ENCODE data around the gene PRMT1. TPM values are rescaled to one million over a fixed set of nuclear protein-coding genes. Genes with fewer than 3 reads are reported as not detected.
A peak's percentile ranks its signal among the peaks of the same experiment; 100 is the strongest.

The PRMT1 gene
- total and polyA plus RNA-seq, 9 of the 15 experiments (the other 6 are each of a cell fraction or from before 2014, with no cell fraction given), result 13.3 to 464 (median 326) TPM

DNA sequence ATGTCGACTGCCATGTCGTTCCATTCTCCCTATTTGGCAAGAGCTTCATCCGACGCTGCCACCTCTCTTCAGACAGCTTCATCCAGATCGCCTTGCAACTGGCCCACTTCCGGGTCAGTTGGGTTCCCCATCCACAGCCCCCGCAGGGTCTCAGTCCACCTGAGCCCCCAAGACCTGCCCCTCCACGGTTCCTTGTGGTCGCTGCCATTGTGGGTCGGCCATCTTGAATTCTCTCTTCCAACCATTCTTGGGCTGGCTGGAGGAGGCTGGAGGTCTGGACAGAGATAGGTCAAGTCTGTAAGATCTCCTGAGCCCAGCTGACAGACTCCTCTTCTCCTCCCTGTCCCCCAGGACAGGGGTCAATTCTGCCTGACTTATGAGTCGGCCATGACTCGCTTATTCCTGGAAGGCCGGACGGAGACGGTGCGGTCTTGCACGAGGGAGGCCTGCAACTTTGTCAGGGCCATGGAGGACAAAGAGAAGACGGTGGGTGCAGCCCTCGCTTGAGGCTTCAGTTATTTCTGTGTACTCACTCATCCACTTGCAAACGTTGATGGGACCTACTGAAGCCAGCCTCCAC, 33.4 kb downstream of the PRMT1 start:
- no peaks in the 10 kb centered on the region for H3K79me2 ChIP-seq (ENCODE audit: control insufficient read depth, insufficient read depth, low read length)
- no peaks in the 10 kb centered on the region for H3K36me3 ChIP-seq (ENCODE audit: control insufficient read depth, insufficient read depth, low read length)
- H4K20me1 ChIP-seq (replicated peaks; ENCODE audit: control insufficient read depth, insufficient read depth, low read length), result no peaks in the 10 kb centered on the region
- in situ Hi-C loops (cut with MboI), result no loop called here
- ATAC-seq (no peak), FAIRE-seq (peak; percentile 77), DNase-seq (ENCODE audit: extremely low read depth in 1 of 4, low spot score in 3 of 4) (peak; percentile 47 to 81 (median 51))
- 54% methylated on average over 17 of the region's 20 CpGs for WGBS (ENCODE audit: insufficient coverage, low coverage, missing lambda C conversion rate)
- no peak overlapping the region for H3K4me3 ChIP-seq
- H3K4me2 ChIP-seq (ENCODE audit: insufficient read depth, low read length), result peak overlapping the region; percentile 34; the same call in 1 of the 2 replicates
- peaks cover 13 to 36% of the 10 kb centered on the region in 2 experiments; a peak in 4 of 5 replicates for H3K4me1 ChIP-seq (replicated peaks in 1 of 2; ENCODE audit: control insufficient read depth in 2 of 2, insufficient read depth in 2 of 2, low read length in 2 of 2)
- H3K27ac ChIP-seq (ENCODE audit: extremely low read depth, low read depth, low read length), result peak overlapping the region; percentile 72
- ChIA-PET POLR2A (no interaction called here), CTCF (ENCODE audit: low intra/inter-chr PET ratio) (no interaction called here)
- peak overlapping the region; percentile 99 for H2AFZ ChIP-seq (ENCODE audit: low read depth, low read length)
- no peaks in the 10 kb centered on the region for H3K9me1 ChIP-seq (ENCODE audit: control insufficient read depth, insufficient read depth, low read length)
- H3K9me3 ChIP-seq (replicated peaks; ENCODE audit: control insufficient read depth, insufficient read depth, low read depth, low read length), result no peaks in the 10 kb centered on the region
- H3K27me3 ChIP-seq (ENCODE audit: control insufficient read depth in 2 of 2, insufficient read depth in 2 of 2, low read length in 2 of 2), result no peaks in the 10 kb centered on the region
- intact Hi-C loops (cut with micrococcal nuclease), result loop anchor here (10.0 kb wide), 1 partner anchor 164 kb away; the partner anchor contains the start of genes AKT1S1 and TBC1D17
- H3K9ac ChIP-seq (ENCODE audit: insufficient read depth in 1 of 2, low read depth in 2 of 2, low read length in 2 of 2), result peak overlapping the region; percentile 16 to 37; a peak in 2 of 4 replicates
- no TSS peak for BruUV-seq (replicated peaks)
- TF ChIP-seq JUND (IDR thresholded peaks at IDR 0.05; ENCODE audit: borderline replicate concordance, low read depth, low read length) (peak; percentile 66), JUND (tag; IDR thresholded peaks at IDR 0.05; ENCODE audit: borderline replicate concordance, low read depth, low read length) (peak; percentile 47; the same call in 1 of the 3 replicates), ZNF347 (CRISPR knock-in tag; IDR thresholded peaks at IDR 0.05; ENCODE audit: low read depth) (no peak), TRIM28 (IDR thresholded peaks at IDR 0.05) (no peak), RCOR1 (IDR thresholded peaks at IDR 0.05; ENCODE audit: borderline replicate concordance in 1 of 2, low read depth in 2 of 2, low read length in 2 of 2) (no peak), POLR2A (conservative IDR thresholded peaks at IDR 0.05) (no peak), MEF2A (IDR thresholded peaks at IDR 0.05; ENCODE audit: control insufficient read depth, low read depth, low read length) (no peak), POLR2B (IDR thresholded peaks at IDR 0.05; ENCODE audit: low read depth, partially characterized antibody) (no peak), FUS (optimal IDR thresholded peaks at IDR 0.05; ENCODE audit: low read depth, low read length) (no peak), RNF2 (IDR thresholded peaks at IDR 0.05) (no peak), ZNF785 (CRISPR knock-in tag; IDR thresholded peaks at IDR 0.05) (no peak), BRF1 (IDR thresholded peaks at IDR 0.05; ENCODE audit: borderline replicate concordance, extremely low read depth, insufficient read length) (no peak), PHF21A (IDR thresholded peaks at IDR 0.05; ENCODE audit: borderline replicate concordance, low read depth) (no peak), BMI1 (IDR thresholded peaks at IDR 0.05; ENCODE audit: low read length) (no peak), BCL6 (CRISPR knock-in tag; IDR thresholded peaks at IDR 0.05) (no peak)
- TF ChIP-seq, protein P1, sequence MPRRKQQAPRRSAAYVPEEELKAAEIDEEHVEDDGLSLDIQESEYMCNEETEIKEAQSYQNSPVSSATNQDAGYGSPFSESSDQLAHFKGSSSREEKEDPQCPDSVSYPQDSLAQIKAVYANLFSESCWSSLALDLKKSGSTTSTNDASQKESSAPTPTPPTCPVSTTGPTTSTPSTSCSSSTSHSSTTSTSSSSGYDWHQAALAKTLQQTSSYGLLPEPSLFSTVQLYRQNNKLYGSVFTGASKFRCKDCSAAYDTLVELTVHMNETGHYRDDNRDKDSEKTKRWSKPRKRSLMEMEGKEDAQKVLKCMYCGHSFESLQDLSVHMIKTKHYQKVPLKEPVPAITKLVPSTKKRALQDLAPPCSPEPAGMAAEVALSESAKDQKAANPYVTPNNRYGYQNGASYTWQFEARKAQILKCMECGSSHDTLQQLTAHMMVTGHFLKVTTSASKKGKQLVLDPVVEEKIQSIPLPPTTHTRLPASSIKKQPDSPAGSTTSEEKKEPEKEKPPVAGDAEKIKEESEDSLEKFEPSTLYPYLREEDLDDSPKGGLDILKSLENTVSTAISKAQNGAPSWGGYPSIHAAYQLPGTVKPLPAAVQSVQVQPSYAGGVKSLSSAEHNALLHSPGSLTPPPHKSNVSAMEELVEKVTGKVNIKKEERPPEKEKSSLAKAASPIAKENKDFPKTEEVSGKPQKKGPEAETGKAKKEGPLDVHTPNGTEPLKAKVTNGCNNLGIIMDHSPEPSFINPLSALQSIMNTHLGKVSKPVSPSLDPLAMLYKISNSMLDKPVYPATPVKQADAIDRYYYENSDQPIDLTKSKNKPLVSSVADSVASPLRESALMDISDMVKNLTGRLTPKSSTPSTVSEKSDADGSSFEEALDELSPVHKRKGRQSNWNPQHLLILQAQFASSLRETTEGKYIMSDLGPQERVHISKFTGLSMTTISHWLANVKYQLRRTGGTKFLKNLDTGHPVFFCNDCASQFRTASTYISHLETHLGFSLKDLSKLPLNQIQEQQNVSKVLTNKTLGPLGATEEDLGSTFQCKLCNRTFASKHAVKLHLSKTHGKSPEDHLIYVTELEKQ (CRISPR knock-in tag; IDR thresholded peaks at IDR 0.05), result no peak
- TF ChIP-seq, protein P2, sequence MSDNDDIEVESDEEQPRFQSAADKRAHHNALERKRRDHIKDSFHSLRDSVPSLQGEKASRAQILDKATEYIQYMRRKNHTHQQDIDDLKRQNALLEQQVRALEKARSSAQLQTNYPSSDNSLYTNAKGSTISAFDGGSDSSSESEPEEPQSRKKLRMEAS (CRISPR knock-in tag; IDR thresholded peaks at IDR 0.05), result peak; percentile 13; the same call in 1 of the 2 replicates
- TF ChIP-seq, protein P3, sequence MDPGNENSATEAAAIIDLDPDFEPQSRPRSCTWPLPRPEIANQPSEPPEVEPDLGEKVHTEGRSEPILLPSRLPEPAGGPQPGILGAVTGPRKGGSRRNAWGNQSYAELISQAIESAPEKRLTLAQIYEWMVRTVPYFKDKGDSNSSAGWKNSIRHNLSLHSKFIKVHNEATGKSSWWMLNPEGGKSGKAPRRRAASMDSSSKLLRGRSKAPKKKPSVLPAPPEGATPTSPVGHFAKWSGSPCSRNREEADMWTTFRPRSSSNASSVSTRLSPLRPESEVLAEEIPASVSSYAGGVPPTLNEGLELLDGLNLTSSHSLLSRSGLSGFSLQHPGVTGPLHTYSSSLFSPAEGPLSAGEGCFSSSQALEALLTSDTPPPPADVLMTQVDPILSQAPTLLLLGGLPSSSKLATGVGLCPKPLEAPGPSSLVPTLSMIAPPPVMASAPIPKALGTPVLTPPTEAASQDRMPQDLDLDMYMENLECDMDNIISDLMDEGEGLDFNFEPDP (CRISPR knock-in tag; IDR thresholded peaks at IDR 0.05), result no peak
